Endothelial cell of umbilical vein (primary cell): ENCODE data around the gene PRICKLE3. TPM values are rescaled to one million over a fixed set of nuclear protein-coding genes. Genes with fewer than 3 reads are reported as not detected.
"Not testable (repeated sequence)": the region's sequence is repeated elsewhere in the genome, so short reads cannot be mapped to it uniquely, and the experiment has no call there.

Experiments
- BruUV-seq: library from RNA; stranded (reverse); fragments of 400-500 nt; replicated peaks from 2 replicates; lab custom pipeline; 2021; lab: Mats Ljungman, UMichigan
- CTCF ChIA-PET: fragments of 300-600, 350-600 bp; sonication (Branson Sonifier 250); formaldehyde crosslinking; loops from one replicate; lab custom pipeline; 2021; ENCODE audit warnings: antibody characterized with exemption, inconsistent platforms; lab: Charles Lee
- POLR2A ChIA-PET: fragments of 300-600, 350-600 bp; sonication (Branson Sonifier 250); formaldehyde crosslinking; loops from one replicate; lab custom pipeline; 2021; ENCODE audit warnings: antibody characterized with exemption, inconsistent platforms; lab: Charles Lee
- DNase-seq: peaks from one replicate; pipeline ENCODE4 v3.0.0-alpha.2; 2011; ENCODE audit warnings: low read depth, low spot score
- FAIRE-seq: peaks from 2 replicates; lab custom pipeline; 2011; peaks lifted over from hg19 to GRCh38; lab: Jason Lieb, UNC
- H2AFZ ChIP-seq: 2 replicates; pipeline ENCODE4 v1.6.0; 2012; ENCODE audit warnings: low read depth, low read length, control low read depth, inconsistent platforms
- H3K27ac ChIP-seq: 2 replicates; pipeline ENCODE4 v1.5.1; 2011; ENCODE audit warnings: low read depth, mild to moderate bottlenecking, control low read depth, low read length, moderate library complexity; ENCODE audit not compliant: insufficient read depth
- H3K27me3 ChIP-seq, 2 experiments: 2 replicates each; pipeline versions ENCODE4 v1.6.0 to v1.6.1; 2011; ENCODE audit warnings: low read length in 2 of 2, mixed read lengths in 1 of 2; ENCODE audit not compliant: control insufficient read depth in 2 of 2, insufficient read depth in 2 of 2
- H3K36me3 ChIP-seq, 2 experiments: 2 replicates in 1 of 2; 3 replicates in 1 of 2; pipeline ENCODE4 v1.5.1; 2011; ENCODE audit warnings: low read length in 2 of 2, mild to moderate bottlenecking in 1 of 2, moderate library complexity in 1 of 2; ENCODE audit not compliant: control insufficient read depth in 2 of 2, insufficient read depth in 2 of 2; ENCODE audit errors: extremely low read depth in 1 of 2
- H3K4me1 ChIP-seq: 3 replicates; pipeline ENCODE4 v1.5.1; 2011; ENCODE audit warnings: mild to moderate bottlenecking, low read length; ENCODE audit not compliant: control insufficient read depth, insufficient read depth; ENCODE audit errors: extremely low read depth
- H3K4me2 ChIP-seq: 2 replicates; pipeline ENCODE4 v1.6.1; 2011; ENCODE audit warnings: low read length, control low read depth, mixed read lengths; ENCODE audit not compliant: insufficient read depth
- H3K4me3 ChIP-seq, 3 experiments: fragments of 200-600 bp in 1 of 3; sonication (generic), shearing (Covaris generic) in 1 of 3; replicated peaks in 1 of 3; 2 replicates each; pipeline ENCODE4 v1.5.1; 2011 to 2016; ENCODE audit warnings: control low read depth in 3 of 3, low read length in 3 of 3, mild to moderate bottlenecking in 2 of 3, inconsistent platforms in 1 of 3, low read depth in 1 of 3, moderate library complexity in 1 of 3; ENCODE audit not compliant: insufficient read depth in 1 of 3
- H3K79me2 ChIP-seq: 2 replicates; pipeline ENCODE4 v1.6.0; 2012; ENCODE audit warnings: low read length, inconsistent platforms; ENCODE audit not compliant: control insufficient read depth, insufficient read depth
- H3K9ac ChIP-seq: replicated peaks from 2 replicates; pipeline ENCODE3; 2011; ENCODE audit warnings: low read length, control low read depth; ENCODE audit not compliant: insufficient read depth; ENCODE audit errors: extremely low read depth
- H3K9me1 ChIP-seq: replicated peaks from 3 replicates; pipeline ENCODE4 v1.6.0; 2011; ENCODE audit warnings: mild to moderate bottlenecking, low read length; ENCODE audit not compliant: control insufficient read depth, insufficient read depth; ENCODE audit errors: extremely low read depth
- H3K9me3 ChIP-seq: replicated peaks from 2 replicates; pipeline ENCODE4 v1.5.1; 2012; ENCODE audit warnings: low read length, inconsistent platforms; ENCODE audit not compliant: control insufficient read depth, insufficient read depth
- H4K20me1 ChIP-seq: replicated peaks from 2 replicates; pipeline ENCODE3; 2011; ENCODE audit warnings: mild to moderate bottlenecking, low read length; ENCODE audit not compliant: control insufficient read depth, insufficient read depth; ENCODE audit errors: extremely low read depth
- EZH2 ChIP-seq: IDR thresholded peaks from 2 replicates; pipeline ENCODE4 v1.6.1; 2012; ENCODE audit warnings: borderline replicate concordance, low read depth, mild to moderate bottlenecking, moderate library complexity, low read length, inconsistent platforms; ENCODE audit not compliant: severe bottlenecking
- GATA2 ChIP-seq: IDR thresholded peaks from 2 replicates; pipeline ENCODE4 v1.7.0; 2011; ENCODE audit warnings: low read depth, mild to moderate bottlenecking, moderate library complexity, mixed read lengths, low read length; ENCODE audit not compliant: insufficient read length, insufficient read depth
- JUN ChIP-seq: IDR thresholded peaks from 2 replicates; pipeline ENCODE4 v1.6.1; 2011; ENCODE audit warnings: borderline replicate concordance, low read depth; ENCODE audit not compliant: insufficient read length, insufficient read depth
- POLR2A ChIP-seq: IDR thresholded peaks from 2 replicates; pipeline ENCODE4 v1.6.1; 2012; ENCODE audit warnings: low read depth, mild to moderate bottlenecking, control low read depth, low read length
- POLR2AphosphoS5 ChIP-seq: IDR thresholded peaks from 2 replicates; pipeline ENCODE4 v1.6.1; 2012; ENCODE audit warnings: low read depth, mild to moderate bottlenecking, control low read depth, low read length, moderate library complexity; ENCODE audit not compliant: insufficient read depth
- dilution Hi-C: fragments of 300-500 bp; cut with MboI; formaldehyde crosslinking; loops from one replicate; pipeline ENCODE4 v1.15.0; 2019; ENCODE audit warnings: low sequenced_read_pairs; ENCODE audit not compliant: extremely low pct_ligation_motif_present
- intact Hi-C: fragments of 100-400 bp; cut with micrococcal nuclease; formaldehyde crosslinking; loops from one replicate; pipeline ENCODE4 v1.10.0; 2022
- polyA plus RNA-seq, 4 experiments: library from polyadenylated mRNA; depleted of rRNA in 3 of 4; stranded (reverse) in 3 of 4; unstranded in 1 of 4; fragments of >200 nt; gene quantifications; 2 replicates each; pipeline versions ENCODE4 v1.2.1 to v1.2.3, GENCODE V29; 2011 to 2012; ENCODE audit warnings: missing spikeins in 1 of 4
- total RNA-seq: library from RNA; stranded (reverse); gene quantifications from 2 replicates; pipeline ENCODE4 v1.2.3, GENCODE V29; 2021
- TF ChIP-seq, protein P1 (sequence below), 2 donors: IDR thresholded peaks; 1 replicate in 1 of 2; 2 replicates in 1 of 2; pipeline ENCODE4 v1.5.1; 2011; ENCODE audit warnings: low read length in 2 of 2, mild to moderate bottlenecking in 2 of 2, moderate library complexity in 2 of 2, control low read depth in 1 of 2, inconsistent platforms in 1 of 2, low read depth in 1 of 2; ENCODE audit not compliant: insufficient read depth in 1 of 2; ENCODE audit errors: extremely low read depth in 1 of 2
- TF ChIP-seq, protein P2 (sequence below): IDR thresholded peaks from 2 replicates; pipeline ENCODE4 v1.6.1; 2011; ENCODE audit not compliant: insufficient read depth, insufficient read length

PRICKLE3 gene
- total and polyA plus RNA-seq, 2 donors (not counting 3 experiments of a cell fraction or from before 2014, with no cell fraction given): 6.8 to 15.0 TPM

DNA sequence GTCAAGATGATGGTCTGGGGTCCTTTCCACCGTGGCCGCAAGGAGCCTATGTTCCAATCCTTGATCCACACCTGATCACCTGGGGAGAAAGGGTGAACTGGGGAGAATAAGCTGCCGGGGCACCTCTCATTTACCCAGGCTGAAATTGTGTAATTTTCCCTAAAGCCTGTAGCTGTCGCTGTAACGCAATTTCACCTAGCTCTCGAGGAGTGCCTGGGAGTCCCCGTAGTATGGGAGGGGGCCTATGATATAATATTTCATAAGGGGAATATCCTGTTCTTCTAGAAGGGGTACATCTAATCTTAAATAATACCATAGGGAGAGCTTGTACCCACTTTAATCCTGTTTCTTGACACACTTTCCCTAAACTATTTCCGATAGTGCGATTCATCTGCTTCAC lies 43.9 kb downstream of the PRICKLE3 start:
- H3K4me3 ChIP-seq, dilution Hi-C loops, H4K20me1 ChIP-seq, H3K27ac ChIP-seq, POLR2A ChIA-PET, BruUV-seq, H3K4me2 ChIP-seq, H3K79me2 ChIP-seq, H2AFZ ChIP-seq, H3K27me3 ChIP-seq, H3K9ac ChIP-seq, H3K36me3 ChIP-seq, H3K9me3 ChIP-seq, intact Hi-C loops, H3K9me1 ChIP-seq, DNase-seq, H3K4me1 ChIP-seq: not testable (repeated sequence)
- CTCF ChIA-PET: interaction anchor here (1.0 to 3.2 kb wide), 11 partner anchors 10 to 612 kb away, joined by 3 to 31 read pairs (median 6); partner anchors contain the start of gene PLP2
- peak; percentile 18 for FAIRE-seq
- TF ChIP-seq, protein P1, sequence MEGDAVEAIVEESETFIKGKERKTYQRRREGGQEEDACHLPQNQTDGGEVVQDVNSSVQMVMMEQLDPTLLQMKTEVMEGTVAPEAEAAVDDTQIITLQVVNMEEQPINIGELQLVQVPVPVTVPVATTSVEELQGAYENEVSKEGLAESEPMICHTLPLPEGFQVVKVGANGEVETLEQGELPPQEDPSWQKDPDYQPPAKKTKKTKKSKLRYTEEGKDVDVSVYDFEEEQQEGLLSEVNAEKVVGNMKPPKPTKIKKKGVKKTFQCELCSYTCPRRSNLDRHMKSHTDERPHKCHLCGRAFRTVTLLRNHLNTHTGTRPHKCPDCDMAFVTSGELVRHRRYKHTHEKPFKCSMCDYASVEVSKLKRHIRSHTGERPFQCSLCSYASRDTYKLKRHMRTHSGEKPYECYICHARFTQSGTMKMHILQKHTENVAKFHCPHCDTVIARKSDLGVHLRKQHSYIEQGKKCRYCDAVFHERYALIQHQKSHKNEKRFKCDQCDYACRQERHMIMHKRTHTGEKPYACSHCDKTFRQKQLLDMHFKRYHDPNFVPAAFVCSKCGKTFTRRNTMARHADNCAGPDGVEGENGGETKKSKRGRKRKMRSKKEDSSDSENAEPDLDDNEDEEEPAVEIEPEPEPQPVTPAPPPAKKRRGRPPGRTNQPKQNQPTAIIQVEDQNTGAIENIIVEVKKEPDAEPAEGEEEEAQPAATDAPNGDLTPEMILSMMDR (IDR thresholded peaks at IDR 0.05; ENCODE audit: extremely low read depth in 1 of 2, insufficient read depth in 1 of 2, low read depth in 1 of 2, low read length in 2 of 2): peak; percentile 21 to 36

DNA sequence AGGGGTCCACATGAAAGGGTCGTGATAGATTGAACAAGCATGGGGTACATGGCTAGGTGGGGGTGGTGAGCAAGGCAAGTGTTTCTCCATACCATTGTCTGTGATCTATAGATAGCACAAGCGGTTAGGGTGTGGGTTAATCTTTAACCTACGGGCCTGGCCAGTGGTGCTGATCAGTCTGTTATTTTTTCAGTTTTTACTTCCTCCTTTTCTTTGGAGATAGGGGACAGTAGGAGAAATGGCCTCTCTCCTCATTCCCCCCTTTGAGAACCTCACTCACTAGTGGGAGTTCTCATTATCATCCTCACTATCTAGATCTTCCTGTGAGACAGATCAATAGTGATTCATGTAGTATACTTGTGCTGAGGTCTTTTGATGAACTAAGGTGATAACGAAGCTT lies 46.5 kb downstream of the PRICKLE3 start:
- no peak for DNase-seq
- Histone ChIP-seq H2AFZ (no peak overlapping the region), H3K9me3 (no peaks in the 10 kb centered on the region), H3K27me3 (no peaks in the 10 kb centered on the region), H3K4me3 (no peak overlapping the region), H3K9me1 (no peaks in the 10 kb centered on the region), H3K27ac (no peak overlapping the region), H3K9ac (no peak overlapping the region), H4K20me1 (no peaks in the 10 kb centered on the region), H3K4me1 (peaks cover 7% of the 10 kb centered on the region), H3K4me2 (no peak overlapping the region), H3K79me2 (no peaks in the 10 kb centered on the region), H3K36me3 (no peaks in the 10 kb centered on the region)
- ChIA-PET POLR2A (no interaction called here), CTCF (no interaction called here)
- BruUV-seq: no TSS peak
- dilution Hi-C loops (no loop called here), intact Hi-C loops (no loop called here)
- no peak for FAIRE-seq
- no peak for TF ChIP-seq JUN
- TF ChIP-seq, protein P2, sequence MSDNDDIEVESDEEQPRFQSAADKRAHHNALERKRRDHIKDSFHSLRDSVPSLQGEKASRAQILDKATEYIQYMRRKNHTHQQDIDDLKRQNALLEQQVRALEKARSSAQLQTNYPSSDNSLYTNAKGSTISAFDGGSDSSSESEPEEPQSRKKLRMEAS: no peak
- TF ChIP-seq POLR2A: no peak
- TF ChIP-seq EZH2: no peak
- TF ChIP-seq GATA2: no peak
- no peak for TF ChIP-seq POLR2AphosphoS5
